H54 (cell line): Measurements from ENCODE around the gene AK9.
"Not testable (repeated sequence)": the region's sequence is repeated elsewhere in the genome, so short reads cannot be mapped to it uniquely, and the experiment has no call there.

Source experiments
- DNase-seq: peaks from one replicate; pipeline ENCODE4 v3.0.0; 2011; ENCODE audit warnings: low spot score, mixed read lengths; ENCODE audit not compliant: insufficient read length
- FAIRE-seq: peaks from 3 replicates; lab custom pipeline; 2011; peaks lifted over from hg19 to GRCh38; lab: Jason Lieb, UNC
- POLR2A ChIP-seq: IDR thresholded peaks from 2 replicates; pipeline ENCODE4 v1.6.1; 2011; ENCODE audit warnings: low read depth, mild to moderate bottlenecking, low read length

The AK9 gene

DNA sequence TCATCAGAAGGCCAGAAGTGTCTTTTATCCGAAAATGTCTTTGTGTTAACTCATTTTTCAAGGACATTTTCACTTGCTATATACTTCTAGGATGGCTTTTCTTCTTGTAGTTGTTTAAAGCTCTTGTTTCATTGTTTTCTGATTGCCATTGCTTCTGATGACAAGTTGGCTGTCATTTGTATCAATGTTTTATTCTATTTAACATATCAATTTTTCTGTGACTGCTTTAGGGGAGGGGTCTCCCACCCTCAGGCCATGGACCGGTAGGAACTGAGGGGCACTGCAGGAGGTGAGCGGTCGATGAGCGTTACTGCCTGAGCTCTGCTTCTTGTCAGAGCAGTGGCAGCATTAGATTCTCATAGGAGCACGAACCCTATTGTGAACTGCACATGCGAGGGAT, 65.8 kb downstream of the AK9 start:
- no peak for TF ChIP-seq POLR2A
- DNase-seq, result no peak
- no peak for FAIRE-seq

DNA sequence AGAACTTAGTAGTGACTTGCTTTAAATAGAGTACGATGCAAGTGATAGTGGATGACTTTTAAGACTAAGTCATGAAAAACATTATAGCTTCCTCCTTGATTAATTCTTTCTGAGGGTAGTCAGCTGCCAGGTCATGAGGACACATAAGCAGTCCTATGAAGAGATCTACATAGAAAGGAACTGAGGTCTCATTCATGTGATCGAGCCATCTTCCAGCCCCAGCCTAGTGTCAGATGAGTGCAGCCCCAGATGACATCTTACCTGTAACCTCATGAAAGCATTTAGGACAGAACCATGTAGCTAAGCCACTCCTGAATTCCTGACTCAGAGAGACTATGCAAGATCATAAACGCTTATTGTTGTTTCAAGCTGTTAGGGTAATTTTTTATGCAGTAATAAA, 67.7 kb downstream of the AK9 start:
- DNase-seq, result no peak
- TF ChIP-seq POLR2A, result no peak
- FAIRE-seq, result no peak

DNA sequence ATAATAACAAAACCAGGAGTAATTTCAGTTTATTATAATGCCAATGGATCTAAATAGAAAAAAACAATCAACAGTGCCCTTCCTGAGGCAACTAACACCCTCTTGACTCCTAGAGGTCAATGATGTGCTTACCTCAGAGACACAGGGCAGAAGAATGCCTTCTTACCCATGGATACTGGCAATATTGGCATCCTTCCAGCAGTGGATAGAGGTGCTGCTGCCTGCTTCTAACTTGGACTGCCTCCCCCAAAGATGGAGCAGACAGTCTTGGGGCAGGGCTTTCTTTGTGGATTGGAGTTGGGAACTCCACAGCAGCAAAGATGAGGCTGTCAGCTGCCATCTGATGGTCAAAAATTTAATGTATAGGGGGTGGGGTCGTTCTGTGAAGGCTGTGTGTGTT, 78.7 kb downstream of the AK9 start:
- TF ChIP-seq POLR2A, result no peak
- FAIRE-seq (no peak), DNase-seq (no peak)

DNA sequence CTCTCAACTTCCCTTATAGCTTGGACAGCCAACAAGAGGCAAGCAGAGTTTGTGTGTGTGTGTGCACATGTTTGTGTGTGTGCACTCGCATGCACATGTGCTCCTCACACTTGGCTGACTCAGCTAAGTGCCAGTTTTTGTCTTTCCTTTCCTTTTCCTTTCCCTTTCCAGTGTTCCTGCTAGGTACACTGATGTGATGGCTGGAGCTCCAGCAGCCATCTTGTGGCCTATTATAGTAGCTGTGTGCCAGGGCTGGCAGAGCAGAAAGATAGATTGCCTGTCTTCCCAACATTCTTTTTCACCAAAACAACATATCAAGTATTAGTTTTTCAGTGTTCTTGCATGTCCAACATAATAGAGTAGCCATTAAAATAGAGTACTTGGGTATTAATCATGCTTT, 79.5 kb downstream of the AK9 start:
- TF ChIP-seq POLR2A, result no peak
- FAIRE-seq (no peak), DNase-seq (no peak)

DNA sequence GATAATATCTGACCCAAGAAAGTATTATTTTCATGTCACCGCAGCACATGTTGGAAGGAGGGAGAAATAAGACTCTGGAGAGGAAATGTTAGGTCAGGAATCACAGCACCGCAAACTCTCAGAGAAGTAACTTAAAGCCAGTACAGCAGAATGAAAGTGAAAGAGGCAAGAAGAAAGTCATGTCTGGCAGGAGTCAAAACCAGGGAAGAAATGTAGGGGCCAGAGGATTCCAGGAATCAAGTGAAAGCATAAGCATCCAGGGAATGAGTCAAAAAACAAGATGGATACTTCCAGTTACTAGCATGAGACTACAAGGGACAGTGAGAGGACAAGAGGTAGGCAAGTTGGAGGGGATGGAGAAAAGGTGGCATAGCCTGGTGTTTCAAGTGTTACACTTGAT, 80.4 kb downstream of the AK9 start:
- TF ChIP-seq POLR2A, result no peak
- FAIRE-seq (no peak), DNase-seq (no peak)

DNA sequence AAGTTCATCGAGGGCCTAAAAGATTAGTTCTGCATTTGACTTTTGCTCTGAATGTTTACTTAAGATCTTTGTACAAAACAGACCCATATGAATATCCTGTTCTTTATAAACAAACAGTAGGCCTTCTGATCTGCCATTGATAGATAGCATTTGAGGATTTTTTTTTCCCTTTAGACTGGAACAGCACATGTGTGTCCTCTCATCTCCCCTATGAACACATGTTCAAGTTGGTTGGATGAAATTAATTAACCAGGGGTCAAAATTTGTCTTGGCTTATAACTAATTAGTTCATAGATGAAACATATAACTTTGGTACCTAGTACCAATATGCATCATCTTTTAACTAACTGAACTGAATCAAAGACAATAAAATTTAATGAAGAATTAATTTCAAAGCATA, 81.3 kb downstream of the AK9 start:
- no peak for TF ChIP-seq POLR2A
- DNase-seq (no peak), FAIRE-seq (no peak)

DNA sequence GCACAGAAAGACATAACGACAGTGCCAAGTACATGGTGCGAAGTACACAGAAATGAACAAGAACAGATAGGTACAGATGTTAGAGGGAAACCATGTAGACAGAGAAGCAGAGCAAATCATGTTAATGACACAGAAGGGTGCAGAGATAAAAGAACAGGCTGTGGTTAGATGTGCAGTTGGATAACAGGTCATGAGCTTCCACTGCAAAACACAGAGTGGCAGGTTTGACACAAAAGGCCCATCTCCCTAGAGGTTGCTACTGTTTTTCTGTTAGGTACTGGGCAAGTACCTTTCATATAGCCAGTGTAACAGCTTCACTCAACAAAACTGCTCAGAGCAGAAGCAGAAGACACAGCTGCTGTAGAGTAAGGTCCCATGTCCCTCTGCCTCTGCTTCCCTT, 84.6 kb downstream of the AK9 start:
- no peak for FAIRE-seq
- no peak for DNase-seq
- TF ChIP-seq POLR2A, result no peak

DNA sequence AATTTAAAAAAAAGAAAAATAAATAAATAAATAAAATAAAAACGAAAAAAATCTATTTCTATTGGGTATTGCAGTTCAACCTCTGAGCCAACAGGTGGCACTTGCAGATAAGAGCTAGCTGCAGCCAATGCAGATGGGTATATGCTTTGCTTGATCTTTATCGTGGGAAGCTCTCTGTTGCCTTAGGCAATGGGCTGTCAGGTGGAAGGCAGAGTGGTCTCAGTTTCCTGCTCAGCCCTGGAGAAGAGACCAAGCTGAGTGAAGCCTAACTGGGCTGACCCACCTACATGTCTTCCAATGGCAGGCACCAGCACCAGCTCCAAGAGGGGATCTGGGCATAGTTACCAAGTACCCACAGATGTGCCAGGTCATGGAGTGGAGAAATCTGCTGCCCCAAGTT, 95.0 kb downstream of the AK9 start:
- TF ChIP-seq POLR2A, result no peak
- FAIRE-seq (no peak), DNase-seq (no peak)

DNA sequence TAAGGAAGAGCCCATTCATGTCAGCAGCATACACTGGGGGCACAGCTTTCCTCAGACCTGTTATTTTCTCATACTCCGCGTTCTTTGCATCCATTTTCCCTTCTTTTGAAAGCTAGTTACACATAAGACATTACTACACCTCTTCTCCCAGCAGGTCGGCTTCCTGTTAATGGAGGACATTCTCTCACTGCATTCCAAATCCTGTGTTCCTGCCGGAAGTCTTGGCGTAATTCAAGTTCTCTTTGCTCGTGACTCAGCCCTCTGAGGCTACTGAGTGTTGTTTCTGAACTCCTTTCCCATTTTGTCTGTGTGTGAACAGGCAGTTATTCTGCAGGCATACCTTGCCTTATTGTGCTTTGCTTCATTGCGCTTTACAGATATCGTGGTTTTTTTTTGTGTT, 110.5 kb downstream of the AK9 start:
- DNase-seq (peak; percentile 7), FAIRE-seq (peak; percentile 71)
- TF ChIP-seq POLR2A, result no peak

DNA sequence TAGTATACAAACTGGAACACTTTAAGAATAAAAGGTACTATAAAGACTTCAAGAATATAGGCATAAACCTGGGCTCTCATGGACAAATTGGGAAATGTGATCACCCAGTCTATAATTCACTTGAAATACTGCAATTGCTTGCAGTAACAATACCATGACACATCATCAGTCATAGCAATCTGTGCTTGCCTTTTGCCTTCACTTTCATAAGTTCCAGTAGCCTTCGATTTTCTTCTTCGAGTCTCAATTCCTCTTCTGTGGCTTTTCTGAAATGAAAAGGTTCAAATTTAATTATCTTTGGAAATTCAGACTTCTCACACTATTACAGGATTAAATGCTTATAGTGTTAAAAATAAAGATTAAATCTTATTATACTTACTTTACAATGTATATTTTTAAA, 111.6 kb downstream of the AK9 start:
- FAIRE-seq (no peak), DNase-seq (no peak)
- no peak for TF ChIP-seq POLR2A

DNA sequence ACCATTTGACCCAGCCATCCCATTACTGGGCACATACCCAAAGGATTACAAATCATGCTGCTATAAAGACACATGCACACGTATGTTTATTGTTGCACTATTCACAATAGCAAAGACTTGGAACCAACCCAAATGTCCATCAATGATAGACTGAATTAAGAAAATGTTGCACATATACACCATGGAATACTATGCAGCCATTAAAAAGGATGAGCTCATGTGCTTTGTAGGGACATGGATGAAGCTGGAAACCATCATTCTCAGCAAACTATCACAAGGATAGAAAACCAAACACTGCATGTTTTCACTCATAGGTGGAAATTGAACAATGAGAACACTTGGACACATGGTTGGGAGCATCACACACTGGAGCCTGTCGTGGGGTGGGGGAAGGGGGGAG, 121.1 kb downstream of the AK9 start:
- not testable (repeated sequence) for FAIRE-seq, DNase-seq

DNA sequence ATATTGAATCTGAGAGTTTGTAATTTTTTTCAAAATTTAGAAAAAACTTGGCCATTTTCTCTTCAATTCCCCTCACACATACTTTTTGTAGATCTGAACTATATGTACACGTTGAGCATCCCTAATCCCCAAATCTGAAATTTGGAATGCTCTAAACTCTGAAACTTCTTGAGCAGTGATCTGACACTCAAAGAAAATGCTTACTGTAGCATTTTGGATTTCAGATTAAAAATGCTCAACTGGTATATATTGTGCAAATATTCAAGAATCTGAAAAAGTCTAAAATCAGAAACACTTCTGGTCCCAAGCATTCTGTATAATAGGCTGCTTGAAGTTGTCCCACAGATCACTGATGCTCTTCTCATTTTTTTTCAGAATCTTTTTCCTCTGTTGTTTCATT, 129.2 kb downstream of the AK9 start:
- TF ChIP-seq POLR2A, result no peak
- FAIRE-seq, result no peak
- DNase-seq, result no peak

DNA sequence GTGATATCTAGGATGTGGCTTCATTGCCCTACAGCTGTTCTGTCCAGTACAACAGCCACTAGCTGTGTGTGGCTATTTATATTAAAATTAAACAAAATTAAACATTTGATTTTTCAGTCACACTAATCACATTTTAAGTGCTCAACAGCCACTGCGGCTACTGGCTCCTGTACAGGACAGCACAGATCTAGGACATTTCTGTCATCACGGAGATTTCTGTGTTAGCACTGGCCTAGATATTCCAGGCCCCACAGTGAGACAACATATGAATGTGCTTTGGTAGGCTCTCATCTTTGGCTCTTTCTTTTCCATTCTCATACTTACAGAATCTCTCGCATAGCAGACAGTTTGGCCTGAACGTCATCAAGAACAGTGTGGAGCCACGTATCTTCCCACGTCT, 159.6 kb downstream of the AK9 start:
- DNase-seq (no peak), FAIRE-seq (no peak)
- no peak for TF ChIP-seq POLR2A

DNA sequence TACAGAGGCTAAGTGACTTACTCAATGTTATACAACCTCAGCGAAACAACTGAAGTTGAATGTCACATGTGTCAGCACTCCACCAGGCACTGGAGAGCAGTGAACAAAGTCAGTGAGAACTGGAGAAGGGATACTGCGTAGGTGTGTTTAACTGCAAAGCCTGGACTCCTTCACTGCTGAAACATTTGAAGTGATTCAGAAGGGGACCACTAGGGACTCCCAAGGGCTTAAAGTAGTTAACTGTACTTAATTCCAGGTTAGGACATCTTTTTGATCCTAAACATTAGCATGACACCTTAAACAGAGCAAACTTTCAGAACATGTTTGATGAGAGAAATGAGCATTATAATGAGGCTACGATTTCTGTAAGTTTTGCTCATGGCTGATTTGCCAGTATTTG, 163.0 kb downstream of the AK9 start:
- no peak for FAIRE-seq
- no peak for DNase-seq
- TF ChIP-seq POLR2A, result no peak

DNA sequence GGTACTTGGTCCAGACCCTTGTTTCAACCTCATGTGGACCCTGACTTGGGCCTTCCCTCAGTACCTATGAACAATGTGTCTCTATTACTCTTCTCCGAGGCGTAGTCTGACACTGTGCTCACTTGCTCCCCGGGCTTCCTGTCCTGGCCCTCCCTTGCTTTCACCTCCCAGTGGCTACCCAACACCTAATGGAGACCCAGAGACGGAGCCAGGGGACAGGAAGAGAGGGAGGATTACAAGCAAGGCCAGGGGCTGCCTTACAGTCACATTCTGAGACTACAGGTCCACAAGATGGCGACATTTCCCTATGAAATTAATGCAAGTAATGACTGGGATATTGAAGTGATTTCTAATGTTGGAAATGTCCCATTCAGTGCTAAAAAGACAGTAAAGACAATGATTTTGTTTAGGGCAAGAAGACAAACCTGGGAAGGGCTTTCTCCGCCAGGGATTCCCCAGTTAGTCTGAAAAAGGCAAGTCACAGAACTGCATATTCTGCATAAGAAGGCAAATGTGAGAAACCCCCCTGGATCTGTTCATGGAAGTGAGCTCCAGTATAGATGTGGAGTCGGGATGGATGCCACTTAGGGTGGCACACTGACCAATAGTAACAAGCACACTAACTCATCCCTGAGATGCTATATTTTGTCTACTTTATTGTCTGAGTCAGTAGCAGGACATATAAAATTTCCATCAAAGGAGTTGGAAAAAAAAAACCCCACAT, 163.9 kb downstream of the AK9 start:
- FAIRE-seq (peak; percentile 88), DNase-seq (no peak)
- TF ChIP-seq POLR2A, result no peak

DNA sequence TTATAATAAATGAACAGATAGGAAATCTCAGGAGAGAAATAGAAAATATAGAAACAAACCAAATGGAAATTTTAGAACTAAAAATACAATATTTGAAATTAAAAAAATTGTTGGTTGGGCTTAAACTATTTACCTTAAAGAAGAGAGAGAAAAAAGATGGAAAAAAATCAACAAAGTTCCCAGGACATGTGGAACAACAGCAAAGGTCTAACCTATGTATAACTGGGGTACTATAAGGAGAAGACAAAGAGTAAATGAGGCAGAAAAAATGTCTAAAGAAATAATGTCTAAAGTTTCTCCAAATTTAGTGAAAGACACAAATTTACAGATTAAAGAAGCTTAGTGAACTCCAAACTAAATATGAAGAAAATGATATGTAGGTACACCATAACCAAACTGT, 166.9 kb downstream of the AK9 start:
- FAIRE-seq, result no peak
- no peak for DNase-seq
- no peak for TF ChIP-seq POLR2A

DNA sequence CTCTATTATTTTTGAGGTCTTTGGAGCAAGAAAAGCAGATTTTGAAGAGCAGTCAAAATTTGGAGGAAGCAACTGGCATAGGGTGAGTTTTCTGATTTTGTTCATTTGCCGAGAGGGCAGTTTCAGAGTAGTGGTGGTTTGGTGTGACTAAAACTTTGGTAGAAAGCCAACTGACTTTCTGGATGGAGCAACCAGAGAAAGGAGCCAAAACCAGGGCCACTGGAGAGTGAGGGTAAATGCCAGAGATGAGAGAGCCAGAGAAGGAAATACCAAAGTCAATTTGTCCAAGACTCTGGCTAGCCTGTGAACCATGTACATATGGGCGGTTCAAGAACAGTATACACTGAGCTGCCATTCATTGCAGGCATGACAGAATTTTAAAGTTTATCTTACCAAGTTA, 167.5 kb downstream of the AK9 start:
- FAIRE-seq (no peak), DNase-seq (no peak)

More for the DNA sequence above, 167.5 kb downstream of the AK9 start:
- TF ChIP-seq POLR2A, result no peak
